ENCODE results near the gene PLXDC1. TPM values are rescaled to one million over a fixed set of nuclear protein-coding genes. Genes with fewer than 3 reads are reported as not detected.

PLXDC1 gene
- total and polyA plus RNA-seq, 2 experiments from 2014 or later, result 0.28 to 0.91 TPM

- H3K4me1 ChIP-seq (ENCODE audit: insufficient read depth), result peaks cover 20% of the 10 kb centered on the region; the same call in 1 of the 2 replicates
- H3F3A ChIP-seq (replicated peaks; ENCODE audit: low read depth), result peaks cover 6% of the 10 kb centered on the region; the same call in 1 of the 2 replicates
- H3K79me2 ChIP-seq (replicated peaks; ENCODE audit: insufficient read depth), result no peaks in the 10 kb centered on the region
- H3K4me3 ChIP-seq, result peak overlapping the region; percentile 87
- Mint-ChIP-seq H3K4me1 (peaks cover 9% of the 10 kb centered on the region), H3K27ac (no peak overlapping the region), H3K27me3 (ENCODE audit: insufficient read depth, low read depth, poor library complexity) (peaks cover 25% of the 10 kb centered on the region), H3K4me3 (peak overlapping the region; percentile 89), H3K36me3 (ENCODE audit: low read depth) (peaks cover 7% of the 10 kb centered on the region; the same call in 1 of the 3 replicates), H3K9me3 (peaks cover 9% of the 10 kb centered on the region; the same call in 2 of the 3 replicates)
- H3K27me3 ChIP-seq (ENCODE audit: insufficient read depth), result peaks cover 33% of the 10 kb centered on the region
- no peaks in the 10 kb centered on the region for H4K20me1 ChIP-seq (replicated peaks; ENCODE audit: insufficient read depth)
- H3K36me3 ChIP-seq (ENCODE audit: insufficient read depth), result no peaks in the 10 kb centered on the region
- peak; percentile 64 for DNase-seq (ENCODE audit: low spot score)
- H3K27ac ChIP-seq (ENCODE audit: low read depth), result no peak overlapping the region
- peak overlapping the region; percentile 98 for H2AFZ ChIP-seq
- peak; percentile 18 for ATAC-seq
- H3K9me2 ChIP-seq (ENCODE audit: insufficient read depth), result no peaks in the 10 kb centered on the region
- H3K4me2 ChIP-seq, result peak overlapping the region; percentile 81
- TF ChIP-seq STAT1 (IDR thresholded peaks at IDR 0.05; ENCODE audit: unreplicated experiment), result no peak
- peak; percentile 18 for TF ChIP-seq EZH2 (IDR thresholded peaks at IDR 0.05; ENCODE audit: low read depth, unreplicated experiment)
Measured at GRCh38 chr17:39165178-39165840, 13.9 kb upstream of the PLXDC1 start.

DNA sequence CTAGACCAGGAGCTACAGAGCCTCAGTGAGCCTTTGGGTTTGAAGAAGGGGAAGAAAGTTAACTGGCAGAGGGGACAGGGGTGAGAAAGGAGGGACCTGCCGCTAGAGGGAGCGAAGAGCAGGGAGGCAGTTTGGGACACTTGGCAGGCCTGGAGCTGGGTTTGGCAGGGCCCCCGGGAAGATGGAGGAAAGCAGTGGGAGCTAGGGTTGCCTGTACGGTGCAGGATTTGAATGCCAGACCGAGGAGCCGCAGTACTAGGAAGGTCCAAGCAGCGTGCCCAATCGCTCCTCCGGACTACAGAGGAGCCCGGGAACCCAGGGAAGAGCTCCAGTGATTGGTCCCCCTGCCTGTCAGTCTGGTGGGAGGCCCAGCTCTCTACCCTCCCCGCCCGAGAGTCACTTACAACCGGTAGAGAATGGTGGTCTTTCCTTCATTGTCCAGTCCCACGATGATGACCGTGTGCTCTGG is 13.3 kb upstream of the PLXDC1 start:
- ATAC-seq (peak; percentile 90), DNase-seq (ENCODE audit: low spot score) (peak; percentile 97)
- peaks cover 20% of the 10 kb centered on the region; the same call in 1 of the 2 replicates for H3K4me1 ChIP-seq (ENCODE audit: insufficient read depth)
- H2AFZ ChIP-seq, result peak overlapping the region; percentile 98
- Mint-ChIP-seq H3K4me3 (peak overlapping the region; percentile 89), H3K4me1 (peaks cover 9% of the 10 kb centered on the region), H3K27ac (no peak overlapping the region), H3K36me3 (ENCODE audit: low read depth) (peaks cover 7% of the 10 kb centered on the region; the same call in 1 of the 3 replicates), H3K27me3 (ENCODE audit: insufficient read depth, low read depth, poor library complexity) (peaks cover 25% of the 10 kb centered on the region), H3K9me3 (peaks cover 9% of the 10 kb centered on the region; the same call in 2 of the 3 replicates)
- no peaks in the 10 kb centered on the region for H4K20me1 ChIP-seq (replicated peaks; ENCODE audit: insufficient read depth)
- H3K27me3 ChIP-seq (ENCODE audit: insufficient read depth), result peaks cover 33% of the 10 kb centered on the region
- TF ChIP-seq, protein P1, sequence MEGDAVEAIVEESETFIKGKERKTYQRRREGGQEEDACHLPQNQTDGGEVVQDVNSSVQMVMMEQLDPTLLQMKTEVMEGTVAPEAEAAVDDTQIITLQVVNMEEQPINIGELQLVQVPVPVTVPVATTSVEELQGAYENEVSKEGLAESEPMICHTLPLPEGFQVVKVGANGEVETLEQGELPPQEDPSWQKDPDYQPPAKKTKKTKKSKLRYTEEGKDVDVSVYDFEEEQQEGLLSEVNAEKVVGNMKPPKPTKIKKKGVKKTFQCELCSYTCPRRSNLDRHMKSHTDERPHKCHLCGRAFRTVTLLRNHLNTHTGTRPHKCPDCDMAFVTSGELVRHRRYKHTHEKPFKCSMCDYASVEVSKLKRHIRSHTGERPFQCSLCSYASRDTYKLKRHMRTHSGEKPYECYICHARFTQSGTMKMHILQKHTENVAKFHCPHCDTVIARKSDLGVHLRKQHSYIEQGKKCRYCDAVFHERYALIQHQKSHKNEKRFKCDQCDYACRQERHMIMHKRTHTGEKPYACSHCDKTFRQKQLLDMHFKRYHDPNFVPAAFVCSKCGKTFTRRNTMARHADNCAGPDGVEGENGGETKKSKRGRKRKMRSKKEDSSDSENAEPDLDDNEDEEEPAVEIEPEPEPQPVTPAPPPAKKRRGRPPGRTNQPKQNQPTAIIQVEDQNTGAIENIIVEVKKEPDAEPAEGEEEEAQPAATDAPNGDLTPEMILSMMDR (conservative IDR thresholded peaks at IDR 0.05; ENCODE audit: low read depth in 2 of 2), result peak; percentile 83 to 87
- no peak for TF ChIP-seq EZH2 (IDR thresholded peaks at IDR 0.05; ENCODE audit: low read depth, unreplicated experiment)
- 0 out of 2 replicates have a peak, but pooled peaks have one; percentile 13 for TF ChIP-seq ZNF114 (CRISPR knock-in tag; IDR thresholded peaks at IDR 0.05)
- TF ChIP-seq POLR2AphosphoS5 (IDR thresholded peaks at IDR 0.05; ENCODE audit: low read depth), result peak; percentile 68
- no peak for TF ChIP-seq EZH2phosphoT487 (IDR thresholded peaks at IDR 0.05; ENCODE audit: unreplicated experiment)
- H3K4me2 ChIP-seq, result peak overlapping the region; percentile 81
- no peaks in the 10 kb centered on the region for H3K9me2 ChIP-seq (ENCODE audit: insufficient read depth)
- no peak overlapping the region for H3K27ac ChIP-seq (ENCODE audit: low read depth)
- H3K4me3 ChIP-seq, result peak overlapping the region; percentile 87
- no peaks in the 10 kb centered on the region for H3K79me2 ChIP-seq (replicated peaks; ENCODE audit: insufficient read depth)
- H3F3A ChIP-seq (replicated peaks; ENCODE audit: low read depth), result peaks cover 6% of the 10 kb centered on the region; the same call in 1 of the 2 replicates
- H3K36me3 ChIP-seq (ENCODE audit: insufficient read depth), result no peaks in the 10 kb centered on the region

DNA sequence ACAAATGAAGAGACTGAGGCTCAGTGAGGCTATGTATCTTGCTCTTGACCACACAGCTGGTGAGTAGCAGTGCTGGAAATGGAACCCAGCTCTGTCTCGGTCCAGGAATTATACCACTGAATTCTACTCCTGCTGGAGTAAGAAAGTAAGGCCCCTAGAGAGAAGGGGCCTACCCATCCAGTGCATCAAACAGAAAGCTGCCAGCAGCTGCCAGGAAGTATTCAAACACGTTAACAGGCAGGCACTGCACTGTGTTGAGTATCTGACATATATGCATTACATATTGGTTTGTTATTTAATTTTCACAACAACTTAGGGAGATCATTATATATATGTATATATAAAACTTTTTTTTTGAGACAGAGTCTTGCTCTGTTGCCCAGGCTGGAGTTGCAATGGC is 10.5 kb upstream of the PLXDC1 start:
- H3K27ac Mint-ChIP-seq, result no peak overlapping the region
- peaks cover 29% of the 10 kb centered on the region for H3K27me3 Mint-ChIP-seq (ENCODE audit: insufficient read depth, low read depth, poor library complexity)
- no peaks in the 10 kb centered on the region for H3K36me3 Mint-ChIP-seq (ENCODE audit: low read depth)
- Histone ChIP-seq H2AFZ (no peak overlapping the region), H3K36me3 (ENCODE audit: insufficient read depth) (no peaks in the 10 kb centered on the region), H3K4me1 (ENCODE audit: insufficient read depth) (peaks cover 11% of the 10 kb centered on the region; the same call in 1 of the 2 replicates), H3K27me3 (ENCODE audit: insufficient read depth) (peaks cover 21% of the 10 kb centered on the region), H3K4me3 (no peak overlapping the region), H3F3A (replicated peaks; ENCODE audit: low read depth) (peaks cover 6% of the 10 kb centered on the region; the same call in 1 of the 2 replicates), H3K4me2 (no peak overlapping the region), H3K27ac (ENCODE audit: low read depth) (no peak overlapping the region), H4K20me1 (replicated peaks; ENCODE audit: insufficient read depth) (no peaks in the 10 kb centered on the region), H3K9me2 (ENCODE audit: insufficient read depth) (no peaks in the 10 kb centered on the region), H3K79me2 (replicated peaks; ENCODE audit: insufficient read depth) (no peaks in the 10 kb centered on the region)
- no peak for ATAC-seq
- no peak overlapping the region for H3K4me3 Mint-ChIP-seq
- peaks cover 4% of the 10 kb centered on the region; the same call in 2 of the 3 replicates for H3K4me1 Mint-ChIP-seq
- DNase-seq (ENCODE audit: low spot score), result no peak
- TF ChIP-seq EZH2phosphoT487 (IDR thresholded peaks at IDR 0.05; ENCODE audit: unreplicated experiment), result no peak
- TF ChIP-seq NANOG (IDR thresholded peaks at IDR 0.05; ENCODE audit: borderline replicate concordance), result no peak
- no peak for TF ChIP-seq EZH2 (IDR thresholded peaks at IDR 0.05; ENCODE audit: low read depth, unreplicated experiment)
- no peak for TF ChIP-seq CREB1 (CRISPR knock-in tag; IDR thresholded peaks at IDR 0.05; ENCODE audit: low read depth)
- TF ChIP-seq STAT1 (IDR thresholded peaks at IDR 0.05; ENCODE audit: unreplicated experiment), result no peak
- TF ChIP-seq, protein P1 (conservative IDR thresholded peaks at IDR 0.05; ENCODE audit: low read depth in 2 of 2), result no peak
- H3K9me3 Mint-ChIP-seq, result no peaks in the 10 kb centered on the region
